DND-41 (cell line): ENCODE measurements around the gene RHOG.

Source experiments
- ATAC-seq: fragments of 200-7000 bp; cut with Tn5 transposase; 3 replicates; pipeline ENCODE4 v1.9.1; 2021; ENCODE audit warnings: low read depth; ENCODE audit not compliant: insufficient read depth
- DNase-seq: peaks from one replicate; pipeline ENCODE4 v3.0.0-alpha.2; 2020
- H2AFZ ChIP-seq: 2 replicates; pipeline ENCODE4 v1.6.0; 2012; ENCODE audit warnings: low read depth, low read length
- H3K27ac ChIP-seq: 2 replicates; pipeline ENCODE4 v1.5.1; 2012; ENCODE audit warnings: low read length, inconsistent platforms
- H3K27me3 ChIP-seq: fragments of 200-600 bp; sonication (generic); 2 replicates; pipeline ENCODE4 v1.6.0; 2012; ENCODE audit warnings: low read length, mild to moderate bottlenecking, inconsistent platforms; ENCODE audit not compliant: insufficient read depth, poor library complexity
- H3K36me3 ChIP-seq: 2 replicates; pipeline ENCODE4 v1.5.1; 2012; ENCODE audit warnings: low read length, inconsistent platforms; ENCODE audit not compliant: insufficient read depth
- H3K4me1 ChIP-seq: 2 replicates; pipeline ENCODE4 v1.5.1; 2012; ENCODE audit warnings: mild to moderate bottlenecking, low read length; ENCODE audit not compliant: insufficient read depth
- H3K4me2 ChIP-seq: 2 replicates; pipeline ENCODE4 v1.6.0; 2012; ENCODE audit warnings: mild to moderate bottlenecking, moderate library complexity, low read length, inconsistent platforms; ENCODE audit not compliant: insufficient read depth
- H3K4me3 ChIP-seq, 2 experiments: fragments of 200-600 bp in 1 of 2; shearing (Covaris generic) in 1 of 2; 2 replicates each; pipeline ENCODE4 v1.5.1; 2012 to 2016; ENCODE audit warnings: inconsistent platforms in 2 of 2, low read length in 2 of 2, mild to moderate bottlenecking in 2 of 2, low read depth in 1 of 2, moderate library complexity in 1 of 2
- H3K79me2 ChIP-seq: 2 replicates; pipeline ENCODE4 v1.6.0; 2012; ENCODE audit warnings: low read length, inconsistent platforms; ENCODE audit not compliant: insufficient read depth
- H3K9ac ChIP-seq: 2 replicates; pipeline ENCODE4 v1.6.0; 2012; ENCODE audit warnings: low read depth, mild to moderate bottlenecking, inconsistent platforms, low read length, moderate library complexity
- H3K9me3 ChIP-seq: 2 replicates; pipeline ENCODE4 v1.5.1; 2012; ENCODE audit warnings: low read length, moderate library complexity, mild to moderate bottlenecking, inconsistent platforms; ENCODE audit not compliant: insufficient read depth, severe bottlenecking
- H4K20me1 ChIP-seq: 2 replicates; pipeline ENCODE4 v1.6.0; 2012; ENCODE audit warnings: low read length; ENCODE audit not compliant: insufficient read depth
- EZH2 ChIP-seq: IDR thresholded peaks from 3 replicates; pipeline ENCODE4 v1.6.1; 2012; ENCODE audit warnings: borderline replicate concordance, low read depth, mild to moderate bottlenecking, moderate library complexity, low read length, inconsistent platforms; ENCODE audit not compliant: severe bottlenecking
- TF ChIP-seq, protein P1 (sequence below): IDR thresholded peaks from 2 replicates; pipeline ENCODE4 v1.5.1; 2012; ENCODE audit warnings: borderline replicate concordance, low read length, moderate library complexity, mild to moderate bottlenecking; ENCODE audit not compliant: poor library complexity, severe bottlenecking; ENCODE audit errors: extremely low read depth

RHOG gene

DNA sequence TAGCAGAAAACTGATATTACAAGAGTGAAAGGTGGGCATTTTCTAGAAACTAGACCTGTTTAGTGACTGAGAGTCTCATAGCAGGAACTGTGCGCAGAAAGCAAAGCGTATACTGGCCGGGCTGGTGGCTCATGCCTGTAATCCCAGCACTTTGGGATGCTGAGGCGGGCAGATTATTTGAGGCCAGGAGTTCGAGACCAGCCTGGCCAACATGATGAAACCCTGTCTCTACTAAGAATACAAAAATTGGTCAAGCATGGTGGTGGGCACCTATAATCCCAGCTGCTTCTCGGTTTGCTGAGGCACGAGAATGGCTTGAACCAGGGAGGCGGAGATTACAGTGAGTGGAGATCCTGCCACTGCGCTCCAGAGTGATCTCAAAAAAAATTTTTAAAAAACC lies 41.6 kb downstream of the RHOG start:
- Histone ChIP-seq H3K9me3 (no peaks in the 10 kb centered on the region), H3K4me1 (peaks cover 44% of the 10 kb centered on the region), H2AFZ (no peak overlapping the region), H3K79me2 (peaks cover 46% of the 10 kb centered on the region), H3K4me3 (peak overlapping the region in 1 of 2 experiments; percentile 66; a peak in 1 of 4 replicates), H3K36me3 (peaks cover 18% of the 10 kb centered on the region), H3K27me3 (no peaks in the 10 kb centered on the region), H3K9ac (no peak overlapping the region), H3K27ac (no peak overlapping the region), H3K4me2 (peak overlapping the region; percentile 72), H4K20me1 (peaks cover 28% of the 10 kb centered on the region)
- DNase-seq = no peak
- ATAC-seq = no peak
- TF ChIP-seq EZH2 = no peak
- TF ChIP-seq, protein P1, sequence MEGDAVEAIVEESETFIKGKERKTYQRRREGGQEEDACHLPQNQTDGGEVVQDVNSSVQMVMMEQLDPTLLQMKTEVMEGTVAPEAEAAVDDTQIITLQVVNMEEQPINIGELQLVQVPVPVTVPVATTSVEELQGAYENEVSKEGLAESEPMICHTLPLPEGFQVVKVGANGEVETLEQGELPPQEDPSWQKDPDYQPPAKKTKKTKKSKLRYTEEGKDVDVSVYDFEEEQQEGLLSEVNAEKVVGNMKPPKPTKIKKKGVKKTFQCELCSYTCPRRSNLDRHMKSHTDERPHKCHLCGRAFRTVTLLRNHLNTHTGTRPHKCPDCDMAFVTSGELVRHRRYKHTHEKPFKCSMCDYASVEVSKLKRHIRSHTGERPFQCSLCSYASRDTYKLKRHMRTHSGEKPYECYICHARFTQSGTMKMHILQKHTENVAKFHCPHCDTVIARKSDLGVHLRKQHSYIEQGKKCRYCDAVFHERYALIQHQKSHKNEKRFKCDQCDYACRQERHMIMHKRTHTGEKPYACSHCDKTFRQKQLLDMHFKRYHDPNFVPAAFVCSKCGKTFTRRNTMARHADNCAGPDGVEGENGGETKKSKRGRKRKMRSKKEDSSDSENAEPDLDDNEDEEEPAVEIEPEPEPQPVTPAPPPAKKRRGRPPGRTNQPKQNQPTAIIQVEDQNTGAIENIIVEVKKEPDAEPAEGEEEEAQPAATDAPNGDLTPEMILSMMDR = no peak

DNA sequence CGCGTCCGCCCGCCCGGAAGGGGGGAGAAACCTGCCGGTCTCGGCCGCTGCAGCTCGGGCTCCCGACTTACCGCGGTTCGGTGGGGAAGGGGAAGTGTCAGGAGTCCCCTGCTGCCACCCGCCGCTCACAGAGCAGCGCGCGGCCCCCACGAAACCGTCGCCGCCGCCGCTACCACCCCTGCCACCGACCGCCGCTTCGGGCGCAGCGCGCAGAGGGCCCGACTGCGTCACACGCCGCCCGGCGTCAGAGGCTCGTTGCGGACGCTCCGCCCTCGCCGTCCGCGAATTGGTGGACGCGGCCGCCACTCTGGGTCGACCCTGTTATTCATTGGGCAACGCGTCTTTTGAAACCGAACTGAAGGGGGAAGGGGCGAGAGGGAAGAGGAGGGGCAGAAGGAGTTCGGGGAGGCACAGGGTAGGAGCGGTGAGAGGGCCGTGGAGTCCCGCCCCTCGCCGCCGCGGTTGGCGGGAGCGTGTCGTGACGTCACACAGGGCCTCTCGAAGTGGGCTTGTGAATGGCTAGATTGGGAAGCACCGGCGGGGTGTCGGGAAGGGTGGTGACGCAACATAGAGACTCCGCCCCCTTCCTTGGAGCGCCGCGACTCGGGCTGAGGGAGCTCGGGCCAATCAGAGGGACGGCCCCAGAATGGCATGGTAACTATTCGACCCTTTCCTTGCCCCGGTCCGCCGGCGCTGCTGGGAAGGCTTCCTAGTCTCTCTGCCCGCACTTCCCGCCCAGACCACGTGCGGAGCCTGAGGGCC lies 43.2 kb downstream of the RHOG start, which contains the start of gene NUP98:
Gene NUP98, minus strand, starts transcription at position 226 of the 762 bp plus-strand sequence. CDS start 15,437 bp downstream, outside the sequence.
- no peaks in the 10 kb centered on the region for H3K27me3 ChIP-seq
- peaks cover 62% of the 10 kb centered on the region for H3K79me2 ChIP-seq
- TF ChIP-seq, protein P1 = no peak
- no peak for TF ChIP-seq EZH2
- peaks cover 33% of the 10 kb centered on the region for H3K36me3 ChIP-seq
- peak within 1 kb of the TSS; percentile 93 for H3K9ac ChIP-seq
- H2AFZ ChIP-seq = peak within 1 kb of the TSS; percentile 89
- DNase-seq = peak; percentile 100
- H3K4me3 ChIP-seq = peak within 1 kb of the TSS; percentile 66 to 88
- ATAC-seq = peak; percentile 94
- H3K27ac ChIP-seq = peak within 1 kb of the TSS; percentile 88
- H3K4me2 ChIP-seq = peak within 1 kb of the TSS; percentile 84
- H4K20me1 ChIP-seq = peaks cover 39% of the 10 kb centered on the region
- no peaks in the 10 kb centered on the region for H3K9me3 ChIP-seq
- H3K4me1 ChIP-seq = peaks cover 46% of the 10 kb centered on the region

DNA sequence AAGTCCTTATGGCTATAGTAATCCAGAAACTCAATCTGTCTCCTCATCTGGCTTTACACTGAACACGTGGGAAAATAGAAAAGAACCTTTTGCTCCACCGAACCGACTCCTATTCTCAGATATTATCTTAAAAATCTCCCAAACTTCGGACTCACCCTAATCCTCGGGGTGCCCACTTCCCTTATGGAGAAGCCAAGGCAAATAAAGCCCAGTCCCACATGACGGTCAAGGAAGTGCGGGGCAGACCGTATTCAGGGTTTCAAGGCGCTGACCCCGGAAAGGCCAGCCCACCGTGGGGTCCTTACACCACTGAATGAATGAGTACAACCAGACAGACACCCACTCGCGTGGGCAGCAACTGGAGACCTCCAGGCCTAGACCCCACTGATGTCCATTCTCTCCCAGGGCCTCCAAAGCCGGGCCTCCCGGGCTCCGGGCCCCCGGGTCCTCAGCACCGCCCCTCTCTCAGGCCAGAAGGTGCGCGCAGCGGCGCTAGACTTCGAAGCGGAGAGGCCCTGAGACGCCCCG lies 43.9 kb downstream of the RHOG start:
- ATAC-seq (peak; percentile 46), DNase-seq (no peak)
- Histone ChIP-seq H3K9me3 (no peaks in the 10 kb centered on the region), H3K36me3 (peaks cover 39% of the 10 kb centered on the region), H3K27ac (peak overlapping the region; percentile 88), H3K27me3 (no peaks in the 10 kb centered on the region), H3K79me2 (peaks cover 69% of the 10 kb centered on the region), H2AFZ (peak overlapping the region; percentile 57), H3K4me1 (peaks cover 46% of the 10 kb centered on the region), H4K20me1 (peaks cover 44% of the 10 kb centered on the region), H3K4me2 (peak overlapping the region; percentile 84), H3K9ac (peak overlapping the region; percentile 93), H3K4me3 (peak overlapping the region; percentile 66 to 88)
- TF ChIP-seq, protein P1 = no peak
- no peak for TF ChIP-seq EZH2
